HG03520 (cell line): Measurements from ENCODE around the gene GPR3.

Source experiments
- ATAC-seq: cut with Tn5 transposase; IDR thresholded peaks from one replicate; pipeline ENCODE4 v1.9.1; 2021; ENCODE audit warnings: mild to moderate bottlenecking, moderate library complexity; ENCODE audit not compliant: unreplicated experiment

GPR3 gene

GRCh38 chr1:27392096-27392777 lies at the start of gene GPR3:
GPR3 (plus strand) TSS chr1:27392622; CDS start chr1:27393799, 1,177 bp downstream.
- ATAC-seq: peak; percentile 71

- ATAC-seq: no peak
Observed at GRCh38 chr1:27342778-27343638, 49.4 kb upstream of the GPR3 start.

GRCh38 chr1:27343639-27344025 lies 48.8 kb upstream of the GPR3 start:
- no peak for ATAC-seq

- ATAC-seq: no peak
Observed at GRCh38 chr1:27345272-27345671, 47.1 kb upstream of the GPR3 start.

GRCh38 chr1:27346357-27346756 lies 46.1 kb upstream of the GPR3 start:
- ATAC-seq: no peak

- ATAC-seq: no peak
Observed at GRCh38 chr1:27346991-27347624, 45.3 kb upstream of the GPR3 start.

GRCh38 chr1:27348861-27349783 lies 43.3 kb upstream of the GPR3 start:
- ATAC-seq: no peak

- ATAC-seq: no peak
Observed at GRCh38 chr1:27349784-27350662, 42.4 kb upstream of the GPR3 start.

GRCh38 chr1:27350663-27351540 lies 41.5 kb upstream of the GPR3 start:
- ATAC-seq: no peak

- ATAC-seq: no peak
Observed at GRCh38 chr1:27351541-27352107, 40.8 kb upstream of the GPR3 start.

- no peak for ATAC-seq
Observed at GRCh38 chr1:27353166-27353565, 39.3 kb upstream of the GPR3 start.

- no peak for ATAC-seq
Observed at GRCh38 chr1:27353629-27354028, 38.8 kb upstream of the GPR3 start.

GRCh38 chr1:27355683-27356082 lies 36.7 kb upstream of the GPR3 start:
- ATAC-seq: no peak

GRCh38 chr1:27356277-27356618 lies 36.2 kb upstream of the GPR3 start:
- no peak for ATAC-seq

- ATAC-seq: no peak
Observed at GRCh38 chr1:27356619-27357280, 35.7 kb upstream of the GPR3 start.

GRCh38 chr1:27357281-27358037 lies 35.0 kb upstream of the GPR3 start:
- peak; percentile 38 for ATAC-seq
